ENCODE data around the gene MCHR1. TPM values are rescaled to one million over a fixed set of nuclear protein-coding genes. Genes with fewer than 3 reads are reported as not detected.

MCHR1 gene
- total RNA-seq, 1 experiment from 2014 or later, result not detected

GRCh38 chr22:40690370-40690769 lies 11.1 kb downstream of the MCHR1 start:
- Histone ChIP-seq H3K9ac (ENCODE audit: low read length) (no peak overlapping the region), H3K9me2 (ENCODE audit: insufficient read depth) (no peaks in the 10 kb centered on the region), H2AFZ (ENCODE audit: low read depth, low read length, poor library complexity, severe bottlenecking) (no peak overlapping the region), H3K4me2 (ENCODE audit: low read length) (no peak overlapping the region), H3K9me3 (ENCODE audit: control insufficient read depth in 1 of 2, insufficient read depth in 1 of 2, low read depth in 1 of 2, low read length in 2 of 2) (no peaks in the 10 kb centered on the region), H3K4me1 (ENCODE audit: control insufficient read depth in 1 of 2, insufficient read depth in 2 of 2, low read length in 2 of 2) (no peaks in the 10 kb centered on the region), H3K36me3 (ENCODE audit: control insufficient read depth in 1 of 2, insufficient read depth in 2 of 2, low read length in 2 of 2) (no peaks in the 10 kb centered on the region), H3K27ac (ENCODE audit: low read depth, low read length) (no peak overlapping the region), H3K4me3 (replicated peaks in 1 of 2; ENCODE audit: low read depth in 1 of 2, low read length in 2 of 2) (no peak overlapping the region), H3K79me2 (ENCODE audit: insufficient read depth, low read length) (no peaks in the 10 kb centered on the region), H4K20me1 (ENCODE audit: insufficient read depth) (no peaks in the 10 kb centered on the region), H3K27me3 (ENCODE audit: insufficient read depth, low read length) (no peaks in the 10 kb centered on the region)
- ChIA-PET CTCF (no interaction called here), POLR2A (no interaction called here), RAD21 (ENCODE audit: low non-redundant PET in 1 of 2, low total read pairs in 2 of 2, uncharacterized antibody in 2 of 2, unreplicated experiment in 2 of 2) (interaction anchor here in 1 of 2 experiments (0.7 kb wide), 1 partner anchor 67 kb away, joined by 3 read pairs; no protein-coding TSS in a partner anchor)
- BruUV-seq (replicated peaks), result no TSS peak
- intact Hi-C loops (cut with micrococcal nuclease), result no loop called here
- no peak for TF ChIP-seq YY1 (IDR thresholded peaks at IDR 0.05; ENCODE audit: extremely low read depth, insufficient replicate concordance, low read depth, low read length)
- no peak for TF ChIP-seq TCF7L2 (IDR thresholded peaks at IDR 0.05; ENCODE audit: borderline replicate concordance, extremely low read depth, insufficient read depth, insufficient read length)
- TF ChIP-seq EZH2phosphoT487 (IDR thresholded peaks at IDR 0.05; ENCODE audit: borderline replicate concordance), result no peak
- TF ChIP-seq FOSL1 (IDR thresholded peaks at IDR 0.05; ENCODE audit: low read depth), result no peak
- no peak for TF ChIP-seq ATF3 (IDR thresholded peaks at IDR 0.05)
- no peak for TF ChIP-seq EGR1 (IDR thresholded peaks at IDR 0.05; ENCODE audit: low read depth)
- no peak for TF ChIP-seq ELF1 (IDR thresholded peaks at IDR 0.05; ENCODE audit: borderline replicate concordance, low read depth)
- TF ChIP-seq JUND (IDR thresholded peaks at IDR 0.05), result no peak
- TF ChIP-seq SRF (IDR thresholded peaks at IDR 0.05; ENCODE audit: low read depth), result no peak
- no peak for TF ChIP-seq POLR2A (IDR thresholded peaks at IDR 0.05; ENCODE audit: borderline replicate concordance, extremely low read depth, insufficient read depth, insufficient read length)
- no peak for TF ChIP-seq RAD21 (IDR thresholded peaks at IDR 0.05; ENCODE audit: low read depth)
- TF ChIP-seq SIN3A (IDR thresholded peaks at IDR 0.05; ENCODE audit: low read depth), result no peak
- no peak for TF ChIP-seq ZFX (IDR thresholded peaks at IDR 0.05)
- TF ChIP-seq CBX3 (IDR thresholded peaks at IDR 0.05; ENCODE audit: low read depth), result no peak
- TF ChIP-seq ZNF274 (IDR thresholded peaks at IDR 0.05; ENCODE audit: low read depth, low read length), result no peak
- ATAC-seq, result no peak
- no peak for DNase-seq (ENCODE audit: low read depth, low spot score)
